ENCODE measurements around the gene EHMT1. TPM values are rescaled to one million over a fixed set of nuclear protein-coding genes. Genes with fewer than 3 reads are reported as not detected.

EHMT1 gene
- total and polyA plus RNA-seq, 9 of the 15 experiments (the other 6 are each of a cell fraction or from before 2014, with no cell fraction given) = 2.2 to 76.0 (median 36.4) TPM

- intact Hi-C loops (cut with micrococcal nuclease) = no loop called here
- TF ChIP-seq RAD21 (CRISPR knock-in tag; conservative IDR thresholded peaks at IDR 0.05 in 1 of 2, IDR thresholded peaks at IDR 0.05 in 1 of 2) = no peak
- TF ChIP-seq SIN3A (IDR thresholded peaks at IDR 0.05; ENCODE audit: borderline replicate concordance in 2 of 2, control insufficient read depth in 1 of 2, low read depth in 2 of 2, low read length in 2 of 2) = no peak
- no peak for TF ChIP-seq GTF2E2 (tag; IDR thresholded peaks at IDR 0.05)
- no peak for TF ChIP-seq MEIS2 (IDR thresholded peaks at IDR 0.05; ENCODE audit: partially characterized antibody)
- CTCF ChIA-PET (ENCODE audit: low intra/inter-chr PET ratio) = no interaction called here
- no TSS peak for BruUV-seq (replicated peaks)
- Histone ChIP-seq H3K9me1 (ENCODE audit: control insufficient read depth, insufficient read depth, low read length) (no peaks in the 10 kb centered on the region), H3K4me3 (no peak overlapping the region), H3K4me1 (replicated peaks in 1 of 2; ENCODE audit: control insufficient read depth in 2 of 2, insufficient read depth in 2 of 2, low read length in 2 of 2) (peaks cover 0 to 7% of the 10 kb centered on the region in 2 experiments; a peak in 1 of 5 replicates), H3K27ac (ENCODE audit: extremely low read depth, low read depth, low read length) (no peak overlapping the region), H4K20me1 (replicated peaks; ENCODE audit: control insufficient read depth, insufficient read depth, low read length) (no peaks in the 10 kb centered on the region; the same call in 1 of the 2 replicates), H3K9me3 (replicated peaks; ENCODE audit: control insufficient read depth, insufficient read depth, low read depth, low read length) (no peaks in the 10 kb centered on the region), H3K36me3 (ENCODE audit: control insufficient read depth, insufficient read depth, low read length) (peaks cover 74% of the 10 kb centered on the region), H3K9ac (ENCODE audit: insufficient read depth in 1 of 2, low read depth in 2 of 2, low read length in 2 of 2) (no peak overlapping the region), H2AFZ (ENCODE audit: low read depth, low read length) (no peak overlapping the region), H3K79me2 (ENCODE audit: control insufficient read depth, insufficient read depth, low read length) (peaks cover 3% of the 10 kb centered on the region; the same call in 2 of the 3 replicates), H3K27me3 (ENCODE audit: control insufficient read depth in 2 of 2, insufficient read depth in 2 of 2, low read length in 2 of 2) (no peaks in the 10 kb centered on the region), H3K4me2 (ENCODE audit: insufficient read depth, low read length) (no peak overlapping the region)
- POLR2A ChIA-PET = interaction anchor here (0.6 to 0.7 kb wide), 3 partner anchors 12 to 337 kb away, joined by 3 read pairs; no protein-coding TSS in a partner anchor
- in situ Hi-C loops (cut with MboI) = no loop called here
- WGBS (ENCODE audit: insufficient coverage, low coverage, missing lambda C conversion rate) = 96% methylated on average over 10 of the region's 22 CpGs
- DNase-seq (ENCODE audit: extremely low read depth in 1 of 4, low spot score in 3 of 4) (no peak), FAIRE-seq (no peak), ATAC-seq (no peak)
Observed at GRCh38 chr9:137753192-137753765, 134.5 kb downstream of the EHMT1 start.
